SU-DHL-6 (cell line): ENCODE data around the gene HUS1B.

Experiments used
- H2AFZ ChIP-seq: fragments of 200-600 bp; sonication (generic); 2 replicates; pipeline ENCODE4 v1.6.1; 2014; ENCODE audit warnings: low read depth, mild to moderate bottlenecking, moderate library complexity, mixed read lengths, antibody characterized with exemption, low read length; ENCODE audit not compliant: severe bottlenecking
- H3F3A ChIP-seq: fragments of 200-600 bp; shearing (Covaris generic); 2 replicates; pipeline ENCODE4 v1.6.0; 2016; ENCODE audit warnings: antibody characterized with exemption, mild to moderate bottlenecking; ENCODE audit not compliant: insufficient read depth
- H3K27ac ChIP-seq: fragments of 200-600 bp; sonication (generic); 2 replicates; pipeline ENCODE4 v1.5.1; 2016; ENCODE audit warnings: low read depth, mild to moderate bottlenecking, low read length, moderate library complexity, mixed read lengths
- H3K27me3 ChIP-seq: fragments of 200-600 bp; sonication (generic), shearing (Covaris generic); 2 replicates; pipeline ENCODE4 v1.6.0; 2014; ENCODE audit warnings: mild to moderate bottlenecking, low read length
- H3K36me3 ChIP-seq: fragments of 200-600 bp; sonication (generic); 2 replicates; pipeline ENCODE4 v1.6.1; 2014; ENCODE audit warnings: mild to moderate bottlenecking, low read length, mixed read lengths
- H3K4me2 ChIP-seq: fragments of 300-600, 200-600 bp; shearing (Covaris generic), sonication (generic); 2 replicates; pipeline ENCODE4 v1.6.0; 2014; ENCODE audit warnings: low read length, low read depth, mild to moderate bottlenecking; ENCODE audit not compliant: poor library complexity, severe bottlenecking
- H3K4me3 ChIP-seq: fragments of 200-600 bp; sonication (generic); 2 replicates; pipeline ENCODE4 v1.5.1; 2014; ENCODE audit warnings: antibody characterized with exemption, low read length, mild to moderate bottlenecking, mixed read lengths; ENCODE audit not compliant: insufficient read depth, poor library complexity, severe bottlenecking
- H3K79me2 ChIP-seq: fragments of 200-600 bp; sonication (generic); 2 replicates; pipeline ENCODE4 v1.6.1; 2014; ENCODE audit warnings: mild to moderate bottlenecking, low read length, moderate library complexity; ENCODE audit not compliant: insufficient read depth
- H3K9ac ChIP-seq: fragments of 200-600 bp; sonication (generic); 2 replicates; pipeline ENCODE4 v1.7.0; 2014; ENCODE audit warnings: mild to moderate bottlenecking, low read length
- H3K9me2 ChIP-seq: fragments of 200-600 bp; sonication (generic); replicated peaks from 2 replicates; pipeline ENCODE4 v1.6.1; 2014; ENCODE audit warnings: low read length; ENCODE audit not compliant: insufficient read depth
- H3K9me3 ChIP-seq: fragments of 200-600 bp; sonication (generic); 2 replicates; pipeline ENCODE4 v1.6.1; 2014; ENCODE audit warnings: low read length, mixed read lengths; ENCODE audit not compliant: insufficient read depth
- H4K20me1 ChIP-seq: fragments of 200-600 bp; sonication (generic); 2 replicates; pipeline ENCODE4 v1.6.1; 2014; ENCODE audit warnings: low read depth, mild to moderate bottlenecking, antibody characterized with exemption, low read length, moderate library complexity, mixed read lengths
- CTCF ChIP-seq: fragments of 200-600 bp; sonication (generic); IDR thresholded peaks from one replicate; pipeline ENCODE4 v1.5.1; 2017; ENCODE audit warnings: antibody characterized with exemption, mild to moderate bottlenecking, low read length, moderate library complexity; ENCODE audit not compliant: insufficient read depth, poor library complexity, severe bottlenecking
- EZH2phosphoT487 ChIP-seq: fragments of 200-600 bp; sonication (generic), shearing (Covaris generic); conservative IDR thresholded peaks from 2 replicates; pipeline ENCODE4 v1.6.1; 2018; ENCODE audit warnings: mild to moderate bottlenecking, antibody characterized with exemption, low read length, moderate library complexity, mixed read lengths

The HUS1B gene

GRCh38 chr6:693723-694009 is 36.8 kb upstream of the HUS1B start:
- Histone ChIP-seq H2AFZ (peak overlapping the region; percentile 100), H3K9ac (peak overlapping the region; percentile 79), H3K9me2 (no peaks in the 10 kb centered on the region), H3K79me2 (peaks cover 37% of the 10 kb centered on the region), H3F3A (no peaks in the 10 kb centered on the region; the same call in 1 of the 2 replicates), H3K27me3 (no peaks in the 10 kb centered on the region), H3K9me3 (no peaks in the 10 kb centered on the region), H3K27ac (no peak overlapping the region), H4K20me1 (peaks cover 12% of the 10 kb centered on the region), H3K4me2 (peak overlapping the region; percentile 79), H3K4me3 (peak overlapping the region; percentile 86), H3K36me3 (no peaks in the 10 kb centered on the region)
- TF ChIP-seq EZH2phosphoT487 = no peak
- no peak for TF ChIP-seq CTCF

GRCh38 chr6:692858-693722 is 36.2 kb upstream of the HUS1B start, which contains the start of gene EXOC2:
Gene EXOC2 (minus strand): TSS chr6:693139. CDS start chr6:637818, 55,321 bp downstream.
- Histone ChIP-seq H3K4me3 (peak within 1 kb of the TSS; percentile 86), H3K9me2 (no peaks in the 10 kb centered on the region), H3K27ac (peak within 1 kb of the TSS; percentile 77), H4K20me1 (peaks cover 12% of the 10 kb centered on the region), H3K9me3 (no peaks in the 10 kb centered on the region), H3K27me3 (no peaks in the 10 kb centered on the region), H2AFZ (peak within 1 kb of the TSS; percentile 100), H3K79me2 (peaks cover 42% of the 10 kb centered on the region), H3K9ac (peak within 1 kb of the TSS; percentile 79), H3F3A (no peaks in the 10 kb centered on the region; the same call in 1 of the 2 replicates), H3K36me3 (no peaks in the 10 kb centered on the region), H3K4me2 (peak within 1 kb of the TSS; percentile 79)
- TF ChIP-seq EZH2phosphoT487 (no peak), CTCF (no peak)

- Histone ChIP-seq H4K20me1 (peaks cover 12% of the 10 kb centered on the region), H3K27me3 (no peaks in the 10 kb centered on the region), H3K36me3 (no peaks in the 10 kb centered on the region), H3K4me2 (peak overlapping the region; percentile 79), H3K79me2 (peaks cover 49% of the 10 kb centered on the region), H3K9ac (peak overlapping the region; percentile 79), H3F3A (no peaks in the 10 kb centered on the region; the same call in 1 of the 2 replicates), H3K27ac (peak overlapping the region; percentile 77), H3K9me2 (no peaks in the 10 kb centered on the region), H3K9me3 (no peaks in the 10 kb centered on the region), H3K4me3 (peak overlapping the region; percentile 86), H2AFZ (peak overlapping the region; percentile 100)
- TF ChIP-seq EZH2phosphoT487 (no peak), CTCF (no peak)
Observed at GRCh38 chr6:692356-692851, 35.5 kb upstream of the HUS1B start.
